ENCODE data around the gene ZNF507.

GRCh38 chr19:32361574-32362317 lies 16.3 kb downstream of the ZNF507 start:
- TF ChIP-seq POLR2A (IDR thresholded peaks at IDR 0.05): no peak
- TF ChIP-seq CTCF (IDR thresholded peaks at IDR 0.05): no peak

Data from testis (tissue), 2 donors.